Erythroblast (primary cell): ENCODE results near the gene TMEM140.

Experiments used
- GATA1 ChIP-seq: IDR thresholded peaks from 2 replicates; pipeline ENCODE4 v1.6.1; 2011; ENCODE audit warnings: low read depth, mild to moderate bottlenecking, control low read depth, low read length, moderate library complexity
- POLR2A ChIP-seq: IDR thresholded peaks from 2 replicates; pipeline ENCODE4 v1.6.1; 2011; ENCODE audit warnings: mild to moderate bottlenecking, low read length

DNA sequence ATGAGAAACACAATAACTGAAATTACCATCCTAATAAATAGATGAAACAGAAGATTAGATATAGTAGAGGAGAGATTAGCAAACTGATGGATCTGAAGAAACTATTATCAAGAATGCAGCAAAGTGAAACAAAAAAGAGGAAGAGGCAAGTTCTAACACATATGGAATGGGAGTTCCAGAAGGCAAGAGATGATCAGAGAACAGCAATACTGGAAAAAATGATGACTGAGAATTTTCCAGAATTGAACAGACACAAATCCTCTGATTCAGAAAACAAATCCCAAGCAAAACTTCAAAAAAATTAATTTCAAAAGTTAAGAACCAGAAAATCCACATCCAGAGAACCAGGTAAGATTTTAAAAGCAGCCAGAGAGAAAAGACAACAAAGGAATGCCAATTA, 42.8 kb downstream of the TMEM140 start:
- no peak for TF ChIP-seq POLR2A
- no peak for TF ChIP-seq GATA1
